ENCODE data around the gene PRR5. TPM values are rescaled to one million over a fixed set of nuclear protein-coding genes. Genes with fewer than 3 reads are reported as not detected.
A peak's percentile ranks its signal among the peaks of the same experiment; 100 is the strongest.
"Not testable (repeated sequence)": the region's sequence is repeated elsewhere in the genome, so short reads cannot be mapped to it uniquely, and the experiment has no call there.

The PRR5 gene
- total and polyA plus RNA-seq, 2 experiments from 2014 or later: 15.3 to 31.4 TPM

DNA sequence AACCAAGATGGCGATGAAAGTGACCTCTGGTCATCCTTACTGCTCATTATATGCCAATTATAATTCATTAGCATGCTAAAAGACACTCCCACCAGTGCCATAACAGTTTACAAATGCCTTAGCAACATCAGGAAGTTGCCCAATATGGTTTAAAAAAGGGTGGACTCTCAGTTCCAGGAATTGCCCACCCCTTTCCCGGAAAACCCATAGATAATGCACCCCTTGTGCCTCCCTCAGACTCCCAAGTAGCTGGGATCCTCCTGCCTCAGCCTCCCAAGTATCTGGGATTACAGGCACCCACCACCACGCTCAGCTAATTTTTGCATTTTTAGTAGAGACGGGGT lies 45.8 kb downstream of the PRR5 start:
- H3K4me1 Mint-ChIP-seq: peaks cover 17% of the 10 kb centered on the region
- H3K27me3 Mint-ChIP-seq (ENCODE audit: insufficient read depth, low read depth, poor library complexity): peaks cover 14% of the 10 kb centered on the region
- H3K4me2 ChIP-seq; H3K79me2 ChIP-seq (replicated peaks; ENCODE audit: insufficient read depth); H3K4me3 ChIP-seq; H3F3A ChIP-seq (replicated peaks; ENCODE audit: low read depth); H4K20me1 ChIP-seq (replicated peaks; ENCODE audit: insufficient read depth); ATAC-seq; DNase-seq (ENCODE audit: low spot score); H3K27ac ChIP-seq (ENCODE audit: low read depth); H3K9me2 ChIP-seq (ENCODE audit: insufficient read depth); H2AFZ ChIP-seq; H3K27me3 ChIP-seq (ENCODE audit: insufficient read depth); H3K4me3 Mint-ChIP-seq; H3K27ac Mint-ChIP-seq; H3K36me3 Mint-ChIP-seq (ENCODE audit: low read depth); H3K9me3 Mint-ChIP-seq; H3K36me3 ChIP-seq (ENCODE audit: insufficient read depth): not testable (repeated sequence)
- peaks cover 27% of the 10 kb centered on the region for H3K4me1 ChIP-seq (ENCODE audit: insufficient read depth)

- no peak overlapping the region for H3K27ac Mint-ChIP-seq
- no peak overlapping the region for H3K4me3 Mint-ChIP-seq
- Histone ChIP-seq H2AFZ (peak overlapping the region; percentile 84; the same call in 1 of the 2 replicates), H3K4me2 (no peak overlapping the region), H3K79me2 (replicated peaks; ENCODE audit: insufficient read depth) (peaks cover 9% of the 10 kb centered on the region), H3K27me3 (ENCODE audit: insufficient read depth) (no peaks in the 10 kb centered on the region), H3K4me1 (ENCODE audit: insufficient read depth) (peaks cover 31% of the 10 kb centered on the region), H3F3A (replicated peaks; ENCODE audit: low read depth) (0 out of 2 replicates have a peak, but pooled peaks cover 8% of the 10 kb centered on the region), H3K4me3 (no peak overlapping the region), H4K20me1 (replicated peaks; ENCODE audit: insufficient read depth) (no peaks in the 10 kb centered on the region; the same call in 1 of the 2 replicates), H3K27ac (ENCODE audit: low read depth) (no peak overlapping the region), H3K9me2 (ENCODE audit: insufficient read depth) (peaks cover 4% of the 10 kb centered on the region; the same call in 1 of the 2 replicates), H3K36me3 (ENCODE audit: insufficient read depth) (no peaks in the 10 kb centered on the region)
- H3K27me3 Mint-ChIP-seq (ENCODE audit: insufficient read depth, low read depth, poor library complexity): peaks cover 19% of the 10 kb centered on the region
- peaks cover 21% of the 10 kb centered on the region for H3K4me1 Mint-ChIP-seq
- no peak for TF ChIP-seq ZNF462 (CRISPR knock-in tag; IDR thresholded peaks at IDR 0.05)
- no peak for TF ChIP-seq EZH2phosphoT487 (IDR thresholded peaks at IDR 0.05; ENCODE audit: unreplicated experiment)
- no peak for TF ChIP-seq STAT1 (IDR thresholded peaks at IDR 0.05; ENCODE audit: unreplicated experiment)
- no peak for TF ChIP-seq NANOG (IDR thresholded peaks at IDR 0.05; ENCODE audit: borderline replicate concordance)
- no peak for TF ChIP-seq JUNB (IDR thresholded peaks at IDR 0.05; ENCODE audit: unreplicated experiment)
- TF ChIP-seq, protein P1, sequence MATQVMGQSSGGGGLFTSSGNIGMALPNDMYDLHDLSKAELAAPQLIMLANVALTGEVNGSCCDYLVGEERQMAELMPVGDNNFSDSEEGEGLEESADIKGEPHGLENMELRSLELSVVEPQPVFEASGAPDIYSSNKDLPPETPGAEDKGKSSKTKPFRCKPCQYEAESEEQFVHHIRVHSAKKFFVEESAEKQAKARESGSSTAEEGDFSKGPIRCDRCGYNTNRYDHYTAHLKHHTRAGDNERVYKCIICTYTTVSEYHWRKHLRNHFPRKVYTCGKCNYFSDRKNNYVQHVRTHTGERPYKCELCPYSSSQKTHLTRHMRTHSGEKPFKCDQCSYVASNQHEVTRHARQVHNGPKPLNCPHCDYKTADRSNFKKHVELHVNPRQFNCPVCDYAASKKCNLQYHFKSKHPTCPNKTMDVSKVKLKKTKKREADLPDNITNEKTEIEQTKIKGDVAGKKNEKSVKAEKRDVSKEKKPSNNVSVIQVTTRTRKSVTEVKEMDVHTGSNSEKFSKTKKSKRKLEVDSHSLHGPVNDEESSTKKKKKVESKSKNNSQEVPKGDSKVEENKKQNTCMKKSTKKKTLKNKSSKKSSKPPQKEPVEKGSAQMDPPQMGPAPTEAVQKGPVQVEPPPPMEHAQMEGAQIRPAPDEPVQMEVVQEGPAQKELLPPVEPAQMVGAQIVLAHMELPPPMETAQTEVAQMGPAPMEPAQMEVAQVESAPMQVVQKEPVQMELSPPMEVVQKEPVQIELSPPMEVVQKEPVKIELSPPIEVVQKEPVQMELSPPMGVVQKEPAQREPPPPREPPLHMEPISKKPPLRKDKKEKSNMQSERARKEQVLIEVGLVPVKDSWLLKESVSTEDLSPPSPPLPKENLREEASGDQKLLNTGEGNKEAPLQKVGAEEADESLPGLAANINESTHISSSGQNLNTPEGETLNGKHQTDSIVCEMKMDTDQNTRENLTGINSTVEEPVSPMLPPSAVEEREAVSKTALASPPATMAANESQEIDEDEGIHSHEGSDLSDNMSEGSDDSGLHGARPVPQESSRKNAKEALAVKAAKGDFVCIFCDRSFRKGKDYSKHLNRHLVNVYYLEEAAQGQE (IDR thresholded peaks at IDR 0.05; ENCODE audit: unreplicated experiment): no peak
- TF ChIP-seq ZNF331 (CRISPR knock-in tag; IDR thresholded peaks at IDR 0.05; ENCODE audit: low read depth): no peak
- no peak for TF ChIP-seq EZH2 (IDR thresholded peaks at IDR 0.05; ENCODE audit: low read depth, unreplicated experiment)
- ATAC-seq (no peak), DNase-seq (ENCODE audit: low spot score) (no peak)
- H3K9me3 Mint-ChIP-seq: no peaks in the 10 kb centered on the region
- H3K36me3 Mint-ChIP-seq (ENCODE audit: low read depth): no peaks in the 10 kb centered on the region
Observed at GRCh38 chr22:44748524-44748923, 46.5 kb downstream of the PRR5 start.

All from GM23338 (cell line).